ENCODE data around the gene CDX1.

CDX1 gene

GRCh38 chr5:150120617-150121447 lies 45.7 kb upstream of the CDX1 start:
- H3K4me3 ChIP-seq (ENCODE audit: control insufficient read depth, low read depth, low read length): no peak overlapping the region
- no peak for DNase-seq (ENCODE audit: low read depth)
- TF ChIP-seq CTCF (conservative IDR thresholded peaks at IDR 0.05; ENCODE audit: control insufficient read depth, insufficient read depth, low read depth, low read length): no peak

GRCh38 chr5:150121448-150122157 lies 45.0 kb upstream of the CDX1 start:
- no peak for DNase-seq (ENCODE audit: low read depth)
- TF ChIP-seq CTCF (conservative IDR thresholded peaks at IDR 0.05; ENCODE audit: control insufficient read depth, insufficient read depth, low read depth, low read length): no peak
- H3K4me3 ChIP-seq (ENCODE audit: control insufficient read depth, low read depth, low read length): no peak overlapping the region

- TF ChIP-seq CTCF (conservative IDR thresholded peaks at IDR 0.05; ENCODE audit: control insufficient read depth, insufficient read depth, low read depth, low read length): peak; percentile 11
- no peak overlapping the region for H3K4me3 ChIP-seq (ENCODE audit: control insufficient read depth, low read depth, low read length)
- DNase-seq (ENCODE audit: low read depth): no peak
Measured at GRCh38 chr5:150122158-150122510, 44.4 kb upstream of the CDX1 start.

GRCh38 chr5:150122536-150123481 lies 43.8 kb upstream of the CDX1 start:
- no peak for TF ChIP-seq CTCF (conservative IDR thresholded peaks at IDR 0.05; ENCODE audit: control insufficient read depth, insufficient read depth, low read depth, low read length)
- no peak for DNase-seq (ENCODE audit: low read depth)
- no peak overlapping the region for H3K4me3 ChIP-seq (ENCODE audit: control insufficient read depth, low read depth, low read length)

GRCh38 chr5:150123542-150123941 lies 43.0 kb upstream of the CDX1 start:
- DNase-seq (ENCODE audit: low read depth): no peak
- H3K4me3 ChIP-seq (ENCODE audit: control insufficient read depth, low read depth, low read length): no peak overlapping the region
- no peak for TF ChIP-seq CTCF (conservative IDR thresholded peaks at IDR 0.05; ENCODE audit: control insufficient read depth, insufficient read depth, low read depth, low read length)

GRCh38 chr5:150124111-150124557 lies 42.4 kb upstream of the CDX1 start:
- TF ChIP-seq CTCF (conservative IDR thresholded peaks at IDR 0.05; ENCODE audit: control insufficient read depth, insufficient read depth, low read depth, low read length): no peak
- DNase-seq (ENCODE audit: low read depth): no peak
- H3K4me3 ChIP-seq (ENCODE audit: control insufficient read depth, low read depth, low read length): no peak overlapping the region

Data from fibroblast of mammary gland (primary cell).